Stimulated activated CD4-positive, alpha-beta T cell treated with anti-CD3 and anti-CD28 coated beads, Interleukin-4, amount 100 ng/mL, for 48 hours (primary cell): ENCODE data around the gene INTS6.

Source experiments
- DNase-seq, 2 donors: peaks; one replicate each; pipeline ENCODE4 v3.0.0-alpha.2; 2020; ENCODE audit warnings: low read depth in 2 of 2

INTS6 gene

GRCh38 chr13:51405176-51405575 lies 47.7 kb downstream of the INTS6 start:
- DNase-seq = no peak

- DNase-seq = no peak
These were observed 55.4 kb downstream of the INTS6 start for GRCh38 chr13:51397262-51397941.

GRCh38 chr13:51396352-51396751 lies 56.5 kb downstream of the INTS6 start:
- DNase-seq = no peak

GRCh38 chr13:51394724-51395123 lies 58.1 kb downstream of the INTS6 start:
- DNase-seq = no peak

- DNase-seq = no peak
These were observed 67.7 kb downstream of the INTS6 start for GRCh38 chr13:51385114-51385513.

GRCh38 chr13:51380269-51380668 lies 72.6 kb downstream of the INTS6 start:
- DNase-seq = no peak

- no peak for DNase-seq
These were observed 79.4 kb downstream of the INTS6 start for GRCh38 chr13:51373451-51373850.

GRCh38 chr13:51371768-51372399 lies 81.0 kb downstream of the INTS6 start:
- no peak for DNase-seq

- no peak for DNase-seq
These were observed 82.0 kb downstream of the INTS6 start for GRCh38 chr13:51370811-51371210.

GRCh38 chr13:51370116-51370515 lies 82.7 kb downstream of the INTS6 start:
- no peak for DNase-seq

GRCh38 chr13:51364404-51365008 lies 88.3 kb downstream of the INTS6 start:
- DNase-seq = no peak

- DNase-seq = no peak
These were observed 89.2 kb downstream of the INTS6 start for GRCh38 chr13:51363625-51364024.

GRCh38 chr13:51361106-51361505 lies 91.7 kb downstream of the INTS6 start:
- no peak for DNase-seq

- no peak for DNase-seq
These were observed 92.3 kb downstream of the INTS6 start for GRCh38 chr13:51360489-51360888.

- no peak for DNase-seq
These were observed 93.5 kb downstream of the INTS6 start for GRCh38 chr13:51359352-51359751.

GRCh38 chr13:51357928-51358595 lies 94.8 kb downstream of the INTS6 start:
- DNase-seq = no peak

GRCh38 chr13:51355217-51355616 lies 97.6 kb downstream of the INTS6 start:
- no peak for DNase-seq

- no peak for DNase-seq
These were observed 103.8 kb downstream of the INTS6 start for GRCh38 chr13:51349016-51349415.

GRCh38 chr13:51348069-51348967 lies 104.5 kb downstream of the INTS6 start:
- no peak for DNase-seq

GRCh38 chr13:51347099-51347498 lies 105.7 kb downstream of the INTS6 start:
- no peak for DNase-seq

- DNase-seq = no peak
These were observed 106.4 kb downstream of the INTS6 start for GRCh38 chr13:51346397-51346796.

- DNase-seq = no peak
These were observed 109.4 kb downstream of the INTS6 start for GRCh38 chr13:51343475-51343874.
